Calu3 (cell line): ENCODE measurements around the gene CITED4. TPM values are rescaled to one million over a fixed set of nuclear protein-coding genes. Genes with fewer than 3 reads are reported as not detected.

Experiments
- BruUV-seq: library from RNA; stranded (reverse); fragments of 400-500 nt; replicated peaks from 2 replicates; lab custom pipeline; 2021; lab: Mats Ljungman, UMichigan
- CTCF ChIA-PET: fragments of 300-600 bp; sonication (Branson Sonifier 250); formaldehyde crosslinking; loops from one replicate; lab custom pipeline; 2022; ENCODE audit warnings: antibody characterized with exemption; lab: Charles Lee
- DNase-seq: peaks from one replicate; pipeline ENCODE4 v3.0.0; 2022
- H3K27ac Mint-ChIP-seq: one replicate; pipeline ENCODE4 v1.8.0; 2022; ENCODE audit warnings: mixed read lengths; ENCODE audit not compliant: unreplicated experiment
- H3K27me3 Mint-ChIP-seq: one replicate; pipeline ENCODE4 v1.8.0; 2022; ENCODE audit warnings: mixed read lengths; ENCODE audit not compliant: unreplicated experiment
- H3K36me3 Mint-ChIP-seq: one replicate; pipeline ENCODE4 v1.8.0; 2022; ENCODE audit warnings: mild to moderate bottlenecking, moderate library complexity, mixed read lengths; ENCODE audit not compliant: insufficient read depth, unreplicated experiment
- H3K4me1 Mint-ChIP-seq: one replicate; pipeline ENCODE4 v1.8.0; 2022; ENCODE audit warnings: mild to moderate bottlenecking, low read depth, mixed read lengths; ENCODE audit not compliant: unreplicated experiment
- H3K4me3 Mint-ChIP-seq: one replicate; pipeline ENCODE4 v1.8.0; 2022; ENCODE audit warnings: mild to moderate bottlenecking, low read depth, moderate library complexity, mixed read lengths; ENCODE audit not compliant: unreplicated experiment
- H3K9me3 Mint-ChIP-seq: one replicate; pipeline ENCODE4 v1.8.0; 2022; ENCODE audit warnings: low read depth, mixed read lengths; ENCODE audit not compliant: unreplicated experiment
- CTCF ChIP-seq: fragments of 200-600 bp; IDR thresholded peaks from one replicate; pipeline ENCODE4 v1.8.0; 2022; ENCODE audit warnings: antibody characterized with exemption; ENCODE audit not compliant: unreplicated experiment
- intact Hi-C: fragments of 100-400 bp; cut with micrococcal nuclease; formaldehyde crosslinking; loops from one replicate; pipeline ENCODE4 v1.10.0; 2022; ENCODE audit not compliant: unreplicated experiment
- total RNA-seq: library from RNA; stranded (reverse); gene quantifications from 2 replicates; pipeline ENCODE4 v1.2.3, GENCODE V29; 2022

Gene CITED4
- total RNA-seq, 1 experiment from 2014 or later = 85.2 TPM

GRCh38 chr1:40856656-40857302 lies 5.4 kb downstream of the CITED4 start:
- Mint-ChIP-seq H3K36me3 (peaks cover 18% of the 10 kb centered on the region), H3K9me3 (no peaks in the 10 kb centered on the region), H3K4me3 (no peak overlapping the region), H3K4me1 (peaks cover 18% of the 10 kb centered on the region), H3K27me3 (peaks cover 18% of the 10 kb centered on the region), H3K27ac (no peak overlapping the region)
- DNase-seq = no peak
- BruUV-seq = no TSS peak
- CTCF ChIA-PET = interaction anchor here (1.1 to 1.9 kb wide), 3 partner anchors 92 to 96 kb away, joined by 5 to 6 read pairs (median 6); no protein-coding TSS in a partner anchor
- intact Hi-C loops = no loop called here
- no peak for TF ChIP-seq CTCF

- Mint-ChIP-seq H3K36me3 (peaks cover 16% of the 10 kb centered on the region), H3K27ac (no peak overlapping the region), H3K27me3 (peaks cover 18% of the 10 kb centered on the region), H3K4me3 (no peak overlapping the region), H3K4me1 (peaks cover 18% of the 10 kb centered on the region), H3K9me3 (no peaks in the 10 kb centered on the region)
- no TSS peak for BruUV-seq
- intact Hi-C loops = no loop called here
- CTCF ChIA-PET = interaction anchor here (1.1 to 1.9 kb wide), 2 partner anchors 92 to 97 kb away, joined by 5 to 6 read pairs; no protein-coding TSS in a partner anchor
- no peak for TF ChIP-seq CTCF
- DNase-seq = no peak
Measured at GRCh38 chr1:40856116-40856515, 6.0 kb downstream of the CITED4 start.

GRCh38 chr1:40855513-40855912 lies 6.7 kb downstream of the CITED4 start:
- Mint-ChIP-seq H3K27ac (no peak overlapping the region), H3K36me3 (peaks cover 12% of the 10 kb centered on the region), H3K4me1 (peaks cover 17% of the 10 kb centered on the region), H3K27me3 (peaks cover 18% of the 10 kb centered on the region), H3K9me3 (no peaks in the 10 kb centered on the region), H3K4me3 (no peak overlapping the region)
- DNase-seq = no peak
- CTCF ChIA-PET = interaction anchor here (1.9 kb wide), 1 partner anchor 97 kb away, joined by 6 read pairs; no protein-coding TSS in a partner anchor
- BruUV-seq = no TSS peak
- intact Hi-C loops = no loop called here
- TF ChIP-seq CTCF = peak; percentile 31

GRCh38 chr1:40853885-40854170 lies 8.3 kb downstream of the CITED4 start:
- CTCF ChIA-PET = interaction anchor here (1.2 to 1.4 kb wide), 2 partner anchors 8 to 99 kb away, joined by 4 read pairs; partner anchors contain the start of gene CITED4
- Mint-ChIP-seq H3K27ac (no peak overlapping the region), H3K9me3 (no peaks in the 10 kb centered on the region), H3K4me1 (peaks cover 13% of the 10 kb centered on the region), H3K36me3 (peaks cover 3% of the 10 kb centered on the region), H3K27me3 (peaks cover 2% of the 10 kb centered on the region), H3K4me3 (no peak overlapping the region)
- no TSS peak for BruUV-seq
- TF ChIP-seq CTCF = no peak
- DNase-seq = no peak
- intact Hi-C loops = no loop called here
